HG03196 (cell line): ENCODE results near the gene HERPUD1.
"Not testable (repeated sequence)": the region's sequence is repeated elsewhere in the genome, so short reads cannot be mapped to it uniquely, and the experiment has no call there.

Experiments used
- ATAC-seq: cut with Tn5 transposase; IDR thresholded peaks from one replicate; pipeline ENCODE4 v1.9.1; 2021; ENCODE audit not compliant: unreplicated experiment

Gene HERPUD1

GRCh38 chr16:56953006-56953405 lies 21.1 kb downstream of the HERPUD1 start:
- no peak for ATAC-seq

DNA sequence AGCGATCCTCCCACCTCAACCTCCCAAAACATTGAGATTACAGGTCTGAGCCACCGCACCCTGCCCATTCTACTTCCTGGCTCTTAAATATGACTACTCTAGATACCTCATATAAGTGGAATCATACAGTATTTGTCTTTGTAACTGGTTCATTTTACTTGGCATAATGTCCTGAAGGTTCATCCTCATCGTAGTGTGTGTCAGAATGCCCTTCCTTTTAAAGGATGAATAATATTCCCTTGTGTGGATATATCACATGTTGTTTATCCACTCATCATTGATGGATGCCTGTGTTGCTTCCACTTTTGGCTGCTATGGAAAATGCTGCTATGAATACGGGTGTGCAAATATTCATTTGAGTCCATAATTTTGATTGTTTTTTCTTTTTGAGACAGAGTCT lies 24.1 kb downstream of the HERPUD1 start:
- ATAC-seq = no peak

DNA sequence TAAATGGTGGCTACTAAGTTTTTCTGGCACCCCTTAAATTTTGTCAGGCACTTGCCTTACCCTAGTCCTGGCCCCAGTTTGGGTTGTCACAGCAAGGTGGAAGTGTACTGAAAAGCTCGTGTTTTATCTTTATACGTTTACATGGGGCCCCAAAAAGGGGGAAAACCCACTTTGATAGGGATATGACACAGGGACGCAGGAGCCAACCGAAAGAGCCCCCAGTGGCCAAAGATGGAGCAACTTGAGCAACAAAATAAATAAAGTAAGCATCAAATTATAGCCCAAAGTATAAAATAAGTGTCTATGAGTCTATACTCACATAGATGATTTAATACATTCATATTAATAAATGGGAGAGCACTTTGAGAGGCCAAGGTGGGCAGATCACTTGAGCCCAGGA lies 24.8 kb downstream of the HERPUD1 start:
- no peak for ATAC-seq

DNA sequence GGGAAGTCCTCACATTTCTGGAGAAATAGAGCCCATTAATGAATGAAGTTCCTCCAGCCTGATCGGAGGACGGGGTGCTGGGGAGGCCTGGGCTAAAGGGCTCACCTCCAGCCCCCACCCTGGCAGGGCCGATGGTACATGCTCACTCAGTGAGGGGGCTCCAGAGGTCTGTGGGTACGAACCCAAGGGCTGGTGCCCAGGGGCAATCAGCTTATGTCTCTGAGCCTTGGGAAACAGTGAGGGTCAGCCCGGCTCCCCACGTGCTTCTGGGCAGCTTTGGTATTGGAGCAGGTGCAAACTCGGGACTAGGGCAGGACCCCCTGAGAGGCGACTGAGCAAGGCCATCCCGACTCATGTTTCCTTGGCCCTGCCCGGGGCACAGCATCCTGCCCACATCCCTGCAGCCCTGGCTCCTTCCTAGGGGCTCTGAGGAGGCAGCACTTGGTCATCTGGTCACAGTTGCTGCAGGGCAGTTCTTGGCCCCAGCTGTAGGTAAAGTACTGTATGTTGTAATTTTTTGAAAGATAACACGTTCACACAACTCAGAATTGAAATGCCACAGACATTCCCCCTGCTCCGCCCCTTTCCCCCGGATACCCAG lies 28.8 kb downstream of the HERPUD1 start:
- ATAC-seq = no peak

DNA sequence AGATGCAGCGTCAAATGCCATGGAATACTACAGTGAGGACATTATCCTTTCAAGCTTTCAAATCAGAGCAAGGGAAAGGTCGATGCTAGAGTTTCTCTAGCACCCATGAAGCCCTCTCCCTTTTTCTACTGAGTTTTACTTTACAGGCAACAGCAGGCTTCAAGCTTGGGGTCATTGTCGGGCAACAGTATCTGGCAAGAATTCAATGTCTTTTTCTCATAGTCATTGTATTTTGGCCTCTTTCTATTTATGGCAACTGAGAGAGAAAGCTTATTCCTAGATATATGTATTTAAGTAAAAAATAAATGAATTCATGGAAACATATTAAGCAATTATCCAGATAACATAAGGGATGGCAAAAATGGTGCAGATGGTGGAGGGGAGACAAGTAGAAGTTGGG lies 29.4 kb downstream of the HERPUD1 start:
- no peak for ATAC-seq

- ATAC-seq = no peak
These were observed 29.9 kb downstream of the HERPUD1 start, which contains the start of gene CETP for GRCh38 chr16:56961851-56962281. Gene CETP, plus strand, starts transcription at chr16:56961950. Its CDS starts 30 bp downstream, at chr16:56961980.

GRCh38 chr16:56964243-56965148 lies 32.6 kb downstream of the HERPUD1 start:
- ATAC-seq = no peak

DNA sequence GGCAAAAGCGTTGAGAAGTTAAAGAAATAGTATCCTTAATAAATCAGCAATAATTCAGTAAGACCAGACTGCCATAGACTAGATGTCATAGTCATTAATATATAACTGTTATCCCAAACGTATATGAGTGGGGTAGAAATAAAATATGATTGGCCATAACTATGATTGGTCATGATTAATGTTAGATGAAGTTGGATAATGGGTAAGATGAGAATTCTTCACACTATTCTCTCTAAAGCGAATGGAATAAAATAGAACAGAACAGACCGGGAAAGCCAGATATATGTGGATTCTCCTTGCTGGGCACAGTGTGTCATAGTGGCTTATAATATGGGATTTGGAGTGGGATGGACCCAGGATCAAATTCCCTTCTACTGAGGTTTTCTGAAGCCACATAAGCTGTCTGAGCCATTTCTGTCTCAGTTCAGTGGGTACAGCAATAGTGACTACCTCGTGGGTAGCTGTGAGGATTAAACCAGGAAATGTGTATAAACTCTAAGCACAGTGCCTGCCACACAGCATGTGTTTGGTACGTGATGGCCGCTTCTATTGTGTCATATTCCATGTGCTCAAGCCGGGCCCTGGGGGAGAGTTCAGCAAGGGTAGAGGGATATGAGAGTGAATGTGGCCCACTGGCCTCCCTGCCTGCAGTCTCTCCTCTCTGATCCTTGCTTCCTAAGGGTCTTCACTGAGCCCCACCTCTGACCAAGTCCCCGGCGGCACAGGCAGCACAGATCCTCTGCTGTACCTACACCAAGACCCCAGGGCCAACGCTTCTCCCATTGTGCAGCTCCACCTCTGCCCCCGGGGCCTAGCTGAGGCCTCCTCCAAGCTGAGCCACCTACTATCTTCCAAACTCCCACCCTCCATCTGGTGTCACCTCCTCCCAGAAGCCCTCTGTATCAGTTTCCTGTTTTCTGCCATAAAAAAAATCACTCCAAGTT lies 33.5 kb downstream of the HERPUD1 start:
- ATAC-seq = no peak

- no peak for ATAC-seq
These were observed 34.1 kb downstream of the HERPUD1 start for GRCh38 chr16:56966093-56966475.

- no peak for ATAC-seq
These were observed 35.8 kb downstream of the HERPUD1 start for GRCh38 chr16:56967733-56968132.

- no peak for ATAC-seq
These were observed 37.8 kb downstream of the HERPUD1 start for GRCh38 chr16:56969769-56970168.

DNA sequence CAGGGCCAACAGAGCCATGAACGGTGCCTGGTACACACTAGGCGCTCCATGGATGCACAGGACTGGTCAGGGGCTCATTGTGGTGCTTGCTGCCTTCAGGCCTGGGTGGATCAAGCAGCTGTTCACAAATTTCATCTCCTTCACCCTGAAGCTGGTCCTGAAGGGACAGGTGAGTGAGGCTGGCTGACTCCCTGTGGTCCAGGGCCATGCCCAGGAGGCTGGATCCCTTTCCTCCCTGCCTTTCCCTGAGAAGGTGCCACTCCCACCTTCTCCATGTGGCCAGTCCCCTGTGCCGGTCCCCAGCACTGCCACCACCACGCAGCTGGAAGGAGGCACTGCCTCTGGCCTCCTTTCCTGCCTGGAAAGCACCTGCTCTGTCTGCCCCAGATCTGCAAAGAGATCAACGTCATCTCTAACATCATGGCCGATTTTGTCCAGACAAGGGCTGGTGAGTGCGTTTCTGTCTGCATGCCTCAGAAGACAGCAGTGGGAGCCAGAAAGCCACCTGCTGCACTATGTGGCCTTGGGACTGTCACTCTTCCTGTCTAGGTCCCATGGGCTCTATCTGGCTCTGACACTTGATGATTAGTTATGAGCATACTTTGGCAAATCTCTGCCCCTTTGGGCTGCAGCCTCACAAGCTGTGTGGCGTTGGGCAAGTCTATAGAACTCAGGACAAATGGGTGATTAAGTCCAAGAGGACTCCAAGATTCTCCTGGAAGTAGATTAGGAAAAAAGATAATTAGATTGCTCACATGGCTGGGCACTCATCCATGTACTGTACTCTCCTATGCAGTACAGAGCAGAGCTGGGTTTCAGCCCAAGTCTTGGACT lies 39.2 kb downstream of the HERPUD1 start:
- ATAC-seq = peak; percentile 78

- no peak for ATAC-seq
These were observed 39.8 kb downstream of the HERPUD1 start for GRCh38 chr16:56971768-56972043.

DNA sequence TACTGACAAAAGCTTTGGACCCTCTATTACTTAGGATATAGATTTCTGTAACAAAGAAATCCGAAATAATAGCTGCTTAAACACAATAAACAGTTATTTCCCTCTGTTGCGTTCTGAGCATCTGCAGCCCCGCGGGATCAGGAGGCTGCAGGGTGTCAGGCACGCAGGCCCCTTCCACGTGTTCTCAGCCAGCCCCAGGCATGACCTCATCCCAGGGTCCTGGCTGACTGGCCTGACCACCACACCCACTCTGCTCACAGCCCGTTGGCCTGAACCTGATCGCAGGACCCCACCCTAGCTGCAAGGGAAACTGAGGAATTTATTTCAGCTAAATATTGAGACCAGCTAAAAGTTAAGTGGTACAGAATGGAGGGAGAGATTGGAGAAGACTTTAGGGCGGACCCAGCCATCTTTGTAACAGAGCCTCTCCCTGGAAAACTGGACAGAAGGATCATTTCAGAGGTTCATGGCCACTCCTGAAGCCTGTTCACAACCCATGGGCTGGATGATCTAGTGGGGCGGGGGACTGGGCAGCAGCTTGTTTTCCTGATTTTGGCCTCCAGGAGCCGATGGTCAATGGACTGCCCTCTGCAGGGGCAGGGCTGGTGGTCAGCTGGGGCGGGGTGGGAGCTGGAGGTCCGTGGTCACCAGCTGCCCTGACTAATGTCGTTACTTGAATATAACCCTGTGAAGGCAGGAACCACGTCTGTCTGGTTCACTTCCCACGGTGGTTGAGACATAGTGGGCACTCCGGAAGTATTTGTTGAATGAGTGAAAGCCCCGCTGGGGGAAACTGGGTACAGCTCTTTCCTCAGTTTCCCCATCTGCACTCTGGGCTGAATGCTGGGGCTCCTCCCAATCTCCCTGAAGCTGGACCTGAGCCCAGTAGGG lies 40.7 kb downstream of the HERPUD1 start:
- ATAC-seq = no peak

- no peak for ATAC-seq
These were observed 41.4 kb downstream of the HERPUD1 start for GRCh38 chr16:56973294-56973689.

- not testable (repeated sequence) for ATAC-seq
These were observed 42.0 kb downstream of the HERPUD1 start for GRCh38 chr16:56973899-56974298.

- no peak for ATAC-seq
These were observed 42.8 kb downstream of the HERPUD1 start for GRCh38 chr16:56974549-56975300.

DNA sequence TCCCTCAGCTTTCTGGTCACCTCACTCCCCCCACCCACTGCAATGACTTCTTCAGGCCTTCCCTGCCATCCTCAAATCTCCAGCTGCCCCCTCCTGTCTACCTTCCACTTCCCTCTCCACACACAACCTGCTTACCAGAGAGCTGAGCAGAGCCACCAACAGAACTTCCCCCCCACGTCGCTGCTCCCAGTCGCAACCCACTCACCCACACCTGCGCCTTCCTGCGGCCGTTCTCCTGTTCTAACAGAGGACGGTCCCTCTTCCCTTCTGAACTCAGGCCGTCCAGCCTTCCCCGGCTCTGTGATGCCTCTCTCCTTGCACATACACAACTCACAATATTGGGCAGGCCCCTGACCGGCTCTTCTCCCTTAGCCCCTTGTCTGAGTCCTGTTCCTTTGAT lies 43.8 kb downstream of the HERPUD1 start:
- ATAC-seq = no peak

DNA sequence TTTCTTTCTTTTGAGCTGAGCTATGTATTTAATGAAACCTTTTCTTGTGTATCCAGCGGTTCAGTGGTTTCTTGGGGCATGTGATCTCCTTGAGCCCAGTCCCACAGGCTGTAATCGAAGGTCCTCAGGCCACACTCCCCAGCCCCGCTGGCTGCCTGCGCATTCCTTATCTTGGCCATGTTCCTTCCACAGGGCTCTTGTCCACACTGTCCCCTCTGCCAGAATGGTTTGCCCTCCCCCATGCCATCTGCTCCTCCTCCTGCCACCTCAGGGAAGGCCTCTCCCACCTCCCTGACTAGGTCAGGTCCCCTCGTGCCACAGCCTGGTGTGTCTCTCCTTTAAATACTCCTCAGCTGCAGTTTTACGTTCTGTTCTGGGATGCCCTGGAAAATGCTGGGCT lies 45.3 kb downstream of the HERPUD1 start:
- ATAC-seq = no peak
